HFF-Myc (cell line): Measurements from ENCODE around the gene CLIC2.
"Not testable (repeated sequence)": the region's sequence is repeated elsewhere in the genome, so short reads cannot be mapped to it uniquely, and the experiment has no call there.

Source experiments
- DNase-seq: peaks from one replicate; pipeline ENCODE4 v3.0.0-alpha.2; 2011; ENCODE audit warnings: low read depth; ENCODE audit errors: extremely low read depth
- H3K4me3 ChIP-seq: replicated peaks from 2 replicates; pipeline ENCODE4 v1.5.1; 2011; ENCODE audit warnings: low read depth, mild to moderate bottlenecking, control low read depth, low read length
- TF ChIP-seq, protein P1 (sequence below): IDR thresholded peaks from 2 replicates; pipeline ENCODE4 v1.5.1; 2012; ENCODE audit warnings: mild to moderate bottlenecking, low read depth, low read length, control low read depth; ENCODE audit errors: missing control alignments

Gene CLIC2

DNA sequence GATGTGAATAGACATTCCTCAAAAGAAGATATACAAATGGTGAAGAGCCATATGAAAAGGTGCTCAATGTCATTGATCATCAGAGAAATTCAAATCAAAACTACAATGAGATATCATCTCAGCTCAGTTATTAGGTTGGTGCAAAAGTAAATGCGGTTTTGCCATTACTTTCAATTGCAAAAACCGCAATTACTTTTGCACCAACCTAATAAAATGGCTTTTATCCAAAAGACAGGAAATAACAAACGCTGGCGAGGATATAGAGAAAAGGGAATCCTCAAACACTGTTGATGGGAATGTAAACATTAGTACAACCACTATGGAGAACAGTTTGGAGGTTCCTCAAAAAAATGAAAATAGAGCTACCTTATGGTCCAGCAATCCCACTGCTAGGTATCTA is 5.1 kb downstream of the CLIC2 start:
- DNase-seq = no peak
- TF ChIP-seq, protein P1, sequence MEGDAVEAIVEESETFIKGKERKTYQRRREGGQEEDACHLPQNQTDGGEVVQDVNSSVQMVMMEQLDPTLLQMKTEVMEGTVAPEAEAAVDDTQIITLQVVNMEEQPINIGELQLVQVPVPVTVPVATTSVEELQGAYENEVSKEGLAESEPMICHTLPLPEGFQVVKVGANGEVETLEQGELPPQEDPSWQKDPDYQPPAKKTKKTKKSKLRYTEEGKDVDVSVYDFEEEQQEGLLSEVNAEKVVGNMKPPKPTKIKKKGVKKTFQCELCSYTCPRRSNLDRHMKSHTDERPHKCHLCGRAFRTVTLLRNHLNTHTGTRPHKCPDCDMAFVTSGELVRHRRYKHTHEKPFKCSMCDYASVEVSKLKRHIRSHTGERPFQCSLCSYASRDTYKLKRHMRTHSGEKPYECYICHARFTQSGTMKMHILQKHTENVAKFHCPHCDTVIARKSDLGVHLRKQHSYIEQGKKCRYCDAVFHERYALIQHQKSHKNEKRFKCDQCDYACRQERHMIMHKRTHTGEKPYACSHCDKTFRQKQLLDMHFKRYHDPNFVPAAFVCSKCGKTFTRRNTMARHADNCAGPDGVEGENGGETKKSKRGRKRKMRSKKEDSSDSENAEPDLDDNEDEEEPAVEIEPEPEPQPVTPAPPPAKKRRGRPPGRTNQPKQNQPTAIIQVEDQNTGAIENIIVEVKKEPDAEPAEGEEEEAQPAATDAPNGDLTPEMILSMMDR = no peak
- no peak overlapping the region for H3K4me3 ChIP-seq

DNA sequence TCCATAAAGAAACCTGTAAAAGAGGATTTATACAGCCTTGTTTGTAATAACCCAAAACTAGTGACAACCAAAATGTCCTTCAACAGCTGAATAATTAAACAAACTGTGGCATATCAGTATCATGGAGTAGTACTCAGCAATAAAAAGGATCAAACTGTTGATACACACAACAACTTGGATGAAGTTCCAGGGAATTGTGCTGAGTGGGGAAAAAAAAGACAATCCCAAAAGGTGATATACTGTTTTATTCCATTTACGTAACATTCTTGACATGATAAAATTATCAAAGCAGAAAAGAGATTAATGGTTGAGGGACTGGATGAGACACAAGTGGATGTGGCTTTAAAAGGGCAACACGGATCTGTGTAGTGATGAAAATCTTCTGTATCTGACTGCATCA is 7.8 kb downstream of the CLIC2 start:
- TF ChIP-seq, protein P1 = no peak
- H3K4me3 ChIP-seq = no peak overlapping the region
- DNase-seq = no peak

DNA sequence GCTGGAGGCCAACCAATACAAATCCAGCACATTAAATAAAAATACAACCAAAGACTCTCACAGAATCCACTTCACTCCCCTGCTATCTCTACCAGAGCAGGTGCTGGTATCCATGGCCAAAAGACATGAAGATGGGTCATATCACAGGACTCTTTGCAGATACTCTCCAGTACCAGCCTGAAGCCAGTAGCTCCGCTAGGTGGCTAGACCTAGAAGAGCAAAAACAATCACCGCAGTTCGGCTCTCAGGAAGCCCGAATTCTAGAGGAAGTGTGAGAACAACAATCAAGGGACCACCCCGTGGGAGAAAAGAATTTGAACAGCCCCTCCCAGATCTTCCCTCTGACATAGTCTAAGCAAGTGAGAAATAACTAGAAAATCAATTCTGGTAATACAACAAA is 20.2 kb downstream of the CLIC2 start:
- H3K4me3 ChIP-seq = no peak overlapping the region
- DNase-seq = no peak
- TF ChIP-seq, protein P1 = no peak

GRCh38 chrX:155313766-155314165 is 20.6 kb downstream of the CLIC2 start:
- no peak overlapping the region for H3K4me3 ChIP-seq
- TF ChIP-seq, protein P1 = no peak
- DNase-seq = no peak

GRCh38 chrX:155293771-155294170 is 40.6 kb downstream of the CLIC2 start:
- DNase-seq = no peak
- TF ChIP-seq, protein P1 = no peak
- H3K4me3 ChIP-seq = no peak overlapping the region

- TF ChIP-seq, protein P1 = no peak
- H3K4me3 ChIP-seq = no peak overlapping the region
- DNase-seq = no peak
Measured at GRCh38 chrX:155279873-155280272, 54.5 kb downstream of the CLIC2 start.

GRCh38 chrX:155270969-155271368 is 63.4 kb downstream of the CLIC2 start:
- TF ChIP-seq, protein P1 = no peak
- DNase-seq = no peak
- no peak overlapping the region for H3K4me3 ChIP-seq

DNA sequence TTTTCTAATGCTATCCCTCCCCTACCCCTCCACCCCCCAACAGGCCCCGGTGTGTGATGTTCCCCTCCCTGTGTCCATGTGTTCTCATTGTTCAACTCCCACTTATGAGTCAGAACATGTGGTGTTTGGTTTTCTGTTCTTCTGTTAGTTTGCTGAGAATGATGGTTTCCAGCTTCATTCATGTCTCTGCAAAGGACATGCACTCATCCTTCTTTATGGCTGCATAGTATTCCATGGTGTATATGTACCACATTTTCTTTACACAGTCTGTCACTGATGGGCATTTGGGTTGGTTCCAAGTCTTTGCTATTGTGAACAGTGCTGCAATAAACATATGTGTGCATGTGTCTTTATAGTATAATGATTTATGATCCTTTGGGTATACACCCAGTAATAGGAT is 66.4 kb downstream of the CLIC2 start:
- DNase-seq, H3K4me3 ChIP-seq: not testable (repeated sequence)
